DOHH2 (cell line): ENCODE measurements around the gene MRM2.

Experiments
- H3F3A ChIP-seq: fragments of 200-600 bp; sonication (generic), shearing (Covaris generic); 2 replicates; pipeline ENCODE4 v1.6.0; 2016; ENCODE audit warnings: antibody characterized with exemption, mild to moderate bottlenecking; ENCODE audit not compliant: control insufficient read depth, insufficient read depth
- H3K27ac ChIP-seq: fragments of 200-600 bp; sonication (generic); 2 replicates; pipeline ENCODE4 v1.5.1; 2014; ENCODE audit warnings: low read depth, mild to moderate bottlenecking, low read length, moderate library complexity
- H3K27me3 ChIP-seq: fragments of 200-600 bp; sonication (generic); 2 replicates; pipeline ENCODE4 v1.6.1; 2014; ENCODE audit warnings: mild to moderate bottlenecking, low read length, mixed read lengths; ENCODE audit not compliant: control insufficient read depth
- H3K36me3 ChIP-seq: fragments of 200-600 bp; sonication (generic); 2 replicates; pipeline ENCODE4 v1.6.1; 2014; ENCODE audit warnings: mild to moderate bottlenecking, low read length, moderate library complexity, mixed read lengths; ENCODE audit not compliant: control insufficient read depth
- H3K4me1 ChIP-seq: fragments of 200-600 bp; sonication (generic); 2 replicates; pipeline ENCODE4 v1.6.1; 2014; ENCODE audit warnings: mild to moderate bottlenecking, low read length, mixed read lengths; ENCODE audit not compliant: control insufficient read depth
- H3K4me2 ChIP-seq: fragments of 200-600 bp; sonication (generic); 2 replicates; pipeline ENCODE4 v1.6.0; 2014; ENCODE audit warnings: mild to moderate bottlenecking, low read length, moderate library complexity
- H3K4me3 ChIP-seq: fragments of 200-600 bp; sonication (generic); 2 replicates; pipeline ENCODE4 v1.5.1; 2014; ENCODE audit warnings: mild to moderate bottlenecking, low read length, mixed read lengths
- H3K79me2 ChIP-seq: fragments of 200-600 bp; sonication (generic); 2 replicates; pipeline ENCODE4 v1.6.1; 2014; ENCODE audit warnings: mild to moderate bottlenecking, low read length, mixed read lengths; ENCODE audit not compliant: control insufficient read depth
- H3K9me2 ChIP-seq: fragments of 200-600 bp; sonication (generic); replicated peaks from 2 replicates; pipeline ENCODE4 v1.6.1; 2014; ENCODE audit warnings: mild to moderate bottlenecking, low read length, mixed read lengths; ENCODE audit not compliant: control insufficient read depth
- H3K9me3 ChIP-seq: fragments of 200-600 bp; sonication (generic); 2 replicates; pipeline ENCODE4 v1.6.1; 2014; ENCODE audit warnings: antibody characterized with exemption, low read length, mixed read lengths; ENCODE audit not compliant: control insufficient read depth, insufficient read depth
- H4K20me1 ChIP-seq: fragments of 200-600 bp; sonication (generic); 2 replicates; pipeline ENCODE4 v1.6.0; 2014; ENCODE audit warnings: low read depth, mild to moderate bottlenecking, antibody characterized with exemption, low read length, moderate library complexity; ENCODE audit not compliant: control insufficient read depth, insufficient read depth
- EZH2phosphoT487 ChIP-seq: fragments of 200-600 bp; sonication (generic); IDR thresholded peaks from 2 replicates; pipeline ENCODE4 v1.6.1; 2017; ENCODE audit warnings: borderline replicate concordance, mild to moderate bottlenecking, antibody characterized with exemption, low read length, moderate library complexity, mixed read lengths
- TF ChIP-seq, protein P1 (sequence below): fragments of 200-600 bp; sonication (generic); IDR thresholded peaks from one replicate; pipeline ENCODE4 v1.5.1; 2014; ENCODE audit warnings: antibody characterized with exemption, mild to moderate bottlenecking, low read depth, low read length; ENCODE audit not compliant: poor library complexity, severe bottlenecking

MRM2 gene

DNA sequence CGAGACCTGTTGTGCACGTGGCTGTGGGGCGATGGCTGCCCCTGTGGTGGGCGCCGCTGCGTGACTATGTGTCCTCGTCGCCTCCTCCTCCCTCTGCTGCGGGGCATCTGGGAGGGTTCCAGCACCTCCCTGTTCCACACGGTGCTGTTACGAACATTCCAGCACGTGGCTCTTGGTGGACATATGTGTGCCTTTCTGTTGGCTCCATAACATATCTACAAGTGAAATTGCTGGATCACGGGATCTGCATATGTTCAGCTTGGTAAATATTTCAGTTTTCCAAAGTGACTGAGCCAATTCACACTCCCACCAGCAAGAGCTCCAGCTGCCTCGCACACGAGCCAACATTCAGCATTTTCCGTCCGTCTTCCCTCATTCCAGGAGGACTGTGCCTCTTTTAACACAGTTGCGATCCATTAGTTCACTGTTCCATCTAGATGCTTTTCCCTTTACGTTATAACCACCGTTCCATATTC, 47.1 kb upstream of the MRM2 start:
- H3K4me1 ChIP-seq, result peaks cover 20% of the 10 kb centered on the region
- H3K4me3 ChIP-seq, result peak overlapping the region; percentile 10; the same call in 1 of the 2 replicates
- H4K20me1 ChIP-seq, result peaks cover 14% of the 10 kb centered on the region
- no peak for TF ChIP-seq EZH2phosphoT487
- TF ChIP-seq, protein P1, sequence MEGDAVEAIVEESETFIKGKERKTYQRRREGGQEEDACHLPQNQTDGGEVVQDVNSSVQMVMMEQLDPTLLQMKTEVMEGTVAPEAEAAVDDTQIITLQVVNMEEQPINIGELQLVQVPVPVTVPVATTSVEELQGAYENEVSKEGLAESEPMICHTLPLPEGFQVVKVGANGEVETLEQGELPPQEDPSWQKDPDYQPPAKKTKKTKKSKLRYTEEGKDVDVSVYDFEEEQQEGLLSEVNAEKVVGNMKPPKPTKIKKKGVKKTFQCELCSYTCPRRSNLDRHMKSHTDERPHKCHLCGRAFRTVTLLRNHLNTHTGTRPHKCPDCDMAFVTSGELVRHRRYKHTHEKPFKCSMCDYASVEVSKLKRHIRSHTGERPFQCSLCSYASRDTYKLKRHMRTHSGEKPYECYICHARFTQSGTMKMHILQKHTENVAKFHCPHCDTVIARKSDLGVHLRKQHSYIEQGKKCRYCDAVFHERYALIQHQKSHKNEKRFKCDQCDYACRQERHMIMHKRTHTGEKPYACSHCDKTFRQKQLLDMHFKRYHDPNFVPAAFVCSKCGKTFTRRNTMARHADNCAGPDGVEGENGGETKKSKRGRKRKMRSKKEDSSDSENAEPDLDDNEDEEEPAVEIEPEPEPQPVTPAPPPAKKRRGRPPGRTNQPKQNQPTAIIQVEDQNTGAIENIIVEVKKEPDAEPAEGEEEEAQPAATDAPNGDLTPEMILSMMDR, result no peak
- H3K79me2 ChIP-seq, result peaks cover 45% of the 10 kb centered on the region
- peak overlapping the region; percentile 43 for H3K4me2 ChIP-seq
- H3F3A ChIP-seq, result no peaks in the 10 kb centered on the region; the same call in 1 of the 2 replicates
- no peaks in the 10 kb centered on the region for H3K27me3 ChIP-seq
- no peak overlapping the region for H3K27ac ChIP-seq
- peaks cover 4% of the 10 kb centered on the region for H3K36me3 ChIP-seq
- H3K9me3 ChIP-seq, result no peaks in the 10 kb centered on the region
- H3K9me2 ChIP-seq, result no peaks in the 10 kb centered on the region

- Histone ChIP-seq H3K27me3 (no peaks in the 10 kb centered on the region), H3K4me3 (peak overlapping the region; percentile 10; the same call in 1 of the 2 replicates), H4K20me1 (peaks cover 15% of the 10 kb centered on the region), H3K79me2 (peaks cover 47% of the 10 kb centered on the region), H3K36me3 (peaks cover 4% of the 10 kb centered on the region), H3K4me1 (peaks cover 20% of the 10 kb centered on the region), H3K9me2 (no peaks in the 10 kb centered on the region), H3K27ac (no peak overlapping the region), H3K4me2 (peak overlapping the region; percentile 43), H3F3A (no peaks in the 10 kb centered on the region; the same call in 1 of the 2 replicates), H3K9me3 (no peaks in the 10 kb centered on the region)
- TF ChIP-seq, protein P1, result no peak
- TF ChIP-seq EZH2phosphoT487, result no peak
These were observed 46.5 kb upstream of the MRM2 start for GRCh38 chr7:2288503-2288902.

GRCh38 chr7:2287745-2288144, 45.7 kb upstream of the MRM2 start:
- Histone ChIP-seq H3F3A (no peaks in the 10 kb centered on the region; the same call in 1 of the 2 replicates), H3K9me2 (no peaks in the 10 kb centered on the region), H3K27ac (no peak overlapping the region), H3K27me3 (no peaks in the 10 kb centered on the region), H3K79me2 (peaks cover 50% of the 10 kb centered on the region), H4K20me1 (peaks cover 18% of the 10 kb centered on the region), H3K4me2 (no peak overlapping the region), H3K4me1 (peaks cover 20% of the 10 kb centered on the region), H3K9me3 (no peaks in the 10 kb centered on the region), H3K4me3 (no peak overlapping the region), H3K36me3 (peaks cover 4% of the 10 kb centered on the region)
- TF ChIP-seq EZH2phosphoT487, result no peak
- TF ChIP-seq, protein P1, result no peak
